HG02588 (cell line): Measurements from ENCODE around the gene CCND2.

Source experiments
- ATAC-seq: cut with Tn5 transposase; IDR thresholded peaks from one replicate; pipeline ENCODE4 v1.9.1; 2021; ENCODE audit warnings: mild to moderate bottlenecking, moderate library complexity; ENCODE audit not compliant: unreplicated experiment

The CCND2 gene

DNA sequence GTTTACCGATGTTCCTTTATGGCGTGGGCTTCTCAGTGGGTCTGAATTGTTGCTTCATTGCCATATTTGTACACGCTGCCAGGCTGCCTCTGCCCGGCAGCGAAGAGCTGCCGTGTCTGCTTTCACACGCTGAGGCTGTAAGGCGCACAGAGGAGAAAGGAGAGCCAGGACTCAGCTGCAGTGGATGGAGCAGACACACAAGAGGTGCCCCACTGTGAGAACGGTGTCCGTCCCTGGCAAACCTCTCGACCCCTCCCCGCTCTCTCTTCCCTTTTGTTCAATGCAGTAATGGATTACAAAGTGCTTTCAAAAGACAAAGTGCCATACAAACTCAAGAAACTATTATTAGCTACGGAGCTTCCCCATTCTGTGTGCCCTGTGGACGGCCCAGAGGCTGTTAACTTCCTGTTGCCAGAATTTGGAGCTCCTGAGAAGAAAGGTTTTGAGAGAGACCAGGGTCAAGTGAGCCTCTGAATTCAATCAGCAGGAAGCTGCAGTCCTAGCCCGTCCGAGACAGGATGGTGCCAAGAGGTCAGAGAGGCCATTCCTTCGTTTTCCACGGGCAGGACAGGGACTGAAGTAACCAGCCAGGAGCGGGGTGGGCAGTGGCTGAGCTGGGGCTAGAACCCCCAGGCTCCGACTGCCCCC, 15.8 kb downstream of the CCND2 start:
- no peak for ATAC-seq

DNA sequence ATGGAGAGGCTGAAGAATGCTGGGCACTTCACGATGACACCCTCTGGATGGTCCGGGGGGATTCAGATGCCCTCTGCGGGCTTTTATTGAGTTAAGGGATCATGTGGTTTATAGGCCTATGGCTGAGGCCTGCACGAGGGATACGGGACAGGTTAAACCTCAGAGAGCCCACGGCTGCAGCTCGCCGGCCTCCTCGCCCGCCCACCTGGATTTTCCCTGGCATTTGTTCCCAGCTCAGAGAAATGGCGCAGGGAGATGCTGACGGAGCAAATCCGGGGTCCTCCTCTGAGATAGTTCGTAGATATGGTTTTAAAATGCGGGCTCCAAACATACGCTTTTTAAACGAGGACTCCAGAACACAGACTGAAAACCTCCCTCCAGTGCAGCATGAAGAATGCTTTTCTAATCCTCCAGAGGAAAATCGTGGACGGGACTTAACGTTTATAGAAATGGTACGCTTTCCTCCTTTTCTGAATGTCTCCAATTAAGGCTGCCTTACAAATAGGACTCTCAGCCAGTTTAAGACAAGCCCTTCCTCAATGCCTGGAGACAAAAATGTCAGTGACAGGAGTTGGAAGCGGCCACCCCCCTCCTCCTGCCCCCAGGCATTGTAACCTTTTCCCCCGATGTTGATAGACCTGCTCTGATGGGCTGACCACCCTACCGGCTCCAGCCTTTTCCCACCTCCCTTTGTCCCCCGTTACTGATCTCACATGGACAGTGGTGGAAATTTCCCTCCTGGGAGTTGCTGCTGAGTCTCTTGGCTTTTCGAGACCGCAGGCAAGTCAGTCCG, 16.6 kb downstream of the CCND2 start:
- ATAC-seq: no peak

DNA sequence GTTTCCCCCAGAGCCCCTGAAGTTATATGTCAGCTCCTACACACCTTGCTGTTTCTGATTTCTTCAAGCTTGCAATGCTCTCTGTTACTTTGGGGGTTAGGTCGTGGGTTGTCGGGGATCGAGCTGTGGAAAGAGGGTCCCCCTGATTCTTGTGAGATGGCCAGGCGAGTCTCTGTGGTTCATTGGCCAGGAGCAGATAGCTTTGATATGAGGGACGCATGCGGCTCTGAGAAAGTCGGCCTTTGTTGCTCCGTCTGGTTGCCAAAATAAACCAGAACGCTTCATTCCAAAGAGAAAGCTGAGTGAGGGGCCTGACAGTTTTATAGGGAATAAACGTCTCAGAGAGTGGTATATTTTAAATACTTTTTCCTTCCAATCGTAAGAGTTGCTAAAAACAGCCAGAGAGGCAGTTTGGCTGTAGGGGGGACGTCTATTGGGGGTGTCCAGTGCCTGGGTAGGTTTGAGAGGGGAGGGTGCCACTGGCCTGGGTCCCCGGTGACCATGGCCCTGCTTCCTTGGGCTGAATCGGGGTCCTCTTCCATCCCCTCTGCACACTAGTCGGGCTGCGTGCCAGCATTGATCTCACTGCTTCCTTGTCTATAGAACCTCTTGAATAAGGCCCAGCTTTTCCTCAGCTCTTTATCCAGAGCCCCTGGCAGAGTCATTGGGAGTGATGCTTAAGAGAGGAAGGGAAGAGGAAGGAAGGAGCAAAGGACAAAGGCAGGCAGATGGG, 18.9 kb downstream of the CCND2 start:
- no peak for ATAC-seq

DNA sequence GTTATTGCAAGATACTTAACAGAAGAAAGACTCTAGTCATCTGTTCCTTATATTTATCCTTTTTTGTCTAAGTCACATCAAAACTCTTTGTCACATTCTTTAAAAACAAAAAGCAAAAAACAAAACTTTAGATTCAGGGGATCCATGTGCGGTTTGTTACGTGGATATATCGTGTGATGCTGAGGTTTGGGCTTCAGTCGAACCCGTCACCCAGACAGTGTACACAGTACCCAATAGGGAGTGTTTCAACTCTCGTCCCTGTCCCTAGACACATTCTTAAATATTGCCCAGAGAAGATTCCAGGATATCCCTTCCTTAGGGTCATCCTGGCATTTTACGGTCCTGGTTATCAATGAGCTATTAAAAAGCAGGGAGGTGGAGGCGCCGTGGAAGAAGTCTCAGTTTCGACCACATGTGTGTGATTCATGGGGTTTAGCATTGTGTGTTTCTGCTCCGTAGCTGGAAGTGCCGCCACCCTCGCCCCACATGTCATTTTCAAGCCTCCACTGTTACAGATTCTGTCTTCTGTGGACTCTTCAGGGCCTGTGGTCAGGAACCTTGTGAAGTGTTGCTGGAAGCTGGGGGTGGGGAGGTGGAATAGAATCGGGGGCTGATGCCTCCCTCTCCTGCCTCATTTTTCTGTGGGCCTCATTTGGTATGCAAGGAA, 19.9 kb downstream of the CCND2 start:
- ATAC-seq: no peak

DNA sequence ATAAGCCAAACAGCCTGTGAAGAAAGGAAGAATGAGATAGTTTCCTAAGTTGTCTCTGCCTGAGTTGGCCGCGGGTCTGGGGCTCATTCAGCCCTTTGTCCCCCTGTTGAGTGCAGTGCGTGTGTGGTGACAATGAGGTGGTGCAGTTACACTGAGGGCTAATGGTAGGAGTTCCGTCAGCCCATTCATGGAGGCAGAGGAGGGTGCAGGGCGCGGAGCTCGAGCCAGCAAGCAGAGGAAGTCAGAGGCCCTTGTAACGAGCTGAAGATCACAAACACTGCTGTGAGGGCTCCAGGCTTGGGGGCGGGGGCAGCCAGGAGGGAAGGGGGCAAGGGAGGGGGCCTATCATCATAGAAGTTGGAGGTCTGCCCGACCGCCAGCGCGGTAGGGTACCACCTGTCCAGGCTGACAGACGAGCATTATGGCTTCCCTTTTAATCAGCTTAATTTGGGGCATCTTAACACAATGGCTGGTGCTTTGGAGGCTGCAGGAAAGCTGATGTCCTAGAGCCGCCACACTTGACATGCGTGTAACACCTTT, 20.5 kb downstream of the CCND2 start:
- no peak for ATAC-seq

DNA sequence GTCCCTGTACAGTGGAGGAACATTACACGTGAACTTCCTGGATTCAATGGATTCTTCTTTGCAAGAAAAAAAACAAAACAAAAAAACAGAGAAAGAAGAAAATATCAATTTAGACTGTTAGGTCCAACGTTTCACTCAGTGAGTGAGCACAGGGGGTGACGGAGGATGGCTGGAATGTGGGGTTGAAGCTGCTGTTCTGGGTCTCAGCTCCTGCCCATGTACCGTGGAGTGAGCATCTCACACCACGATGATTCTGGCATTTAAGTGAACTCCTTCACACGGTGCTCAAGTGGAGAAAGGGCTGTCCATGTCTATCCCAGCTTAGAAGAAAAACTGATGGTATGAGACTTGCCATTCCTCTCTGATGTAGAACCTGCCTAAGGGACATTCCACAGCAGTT, 23.2 kb downstream of the CCND2 start:
- ATAC-seq: no peak

DNA sequence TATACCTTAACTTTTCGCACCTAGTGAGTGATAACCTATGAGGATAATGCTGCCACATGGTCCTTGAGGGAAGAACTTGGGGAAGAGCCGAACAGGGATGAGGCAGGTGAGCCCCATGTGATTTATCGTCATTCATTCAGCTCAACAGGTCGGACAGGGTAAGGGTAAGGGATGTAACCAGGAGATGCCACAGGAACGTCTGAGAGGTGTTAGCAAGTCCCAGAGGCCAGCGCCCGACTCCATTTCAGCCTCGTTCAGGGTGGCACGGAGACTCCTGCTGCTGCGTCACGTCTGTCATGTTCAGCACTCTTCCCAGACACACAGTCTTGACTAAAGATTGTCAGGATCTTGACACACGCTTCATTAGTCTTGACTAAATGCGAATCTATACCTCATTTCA, 24.1 kb downstream of the CCND2 start:
- no peak for ATAC-seq

DNA sequence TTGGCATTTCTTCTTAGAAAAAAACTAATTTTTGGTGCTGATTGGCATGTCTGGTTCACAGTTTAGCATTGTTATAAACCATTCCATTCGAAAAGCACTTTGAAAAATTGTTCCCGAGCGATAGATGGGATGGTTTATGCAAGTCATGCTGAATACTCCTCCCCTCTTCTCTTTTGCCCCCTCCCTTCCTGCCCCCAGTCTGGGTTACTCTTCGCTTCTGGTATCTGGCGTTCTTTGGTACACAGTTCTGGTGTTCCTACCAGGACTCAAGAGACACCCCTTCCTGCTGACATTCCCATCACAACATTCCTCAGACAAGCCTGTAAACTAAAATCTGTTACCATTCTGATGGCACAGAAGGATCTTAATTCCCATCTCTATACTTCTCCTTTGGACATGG, 27.3 kb downstream of the CCND2 start:
- ATAC-seq: no peak

DNA sequence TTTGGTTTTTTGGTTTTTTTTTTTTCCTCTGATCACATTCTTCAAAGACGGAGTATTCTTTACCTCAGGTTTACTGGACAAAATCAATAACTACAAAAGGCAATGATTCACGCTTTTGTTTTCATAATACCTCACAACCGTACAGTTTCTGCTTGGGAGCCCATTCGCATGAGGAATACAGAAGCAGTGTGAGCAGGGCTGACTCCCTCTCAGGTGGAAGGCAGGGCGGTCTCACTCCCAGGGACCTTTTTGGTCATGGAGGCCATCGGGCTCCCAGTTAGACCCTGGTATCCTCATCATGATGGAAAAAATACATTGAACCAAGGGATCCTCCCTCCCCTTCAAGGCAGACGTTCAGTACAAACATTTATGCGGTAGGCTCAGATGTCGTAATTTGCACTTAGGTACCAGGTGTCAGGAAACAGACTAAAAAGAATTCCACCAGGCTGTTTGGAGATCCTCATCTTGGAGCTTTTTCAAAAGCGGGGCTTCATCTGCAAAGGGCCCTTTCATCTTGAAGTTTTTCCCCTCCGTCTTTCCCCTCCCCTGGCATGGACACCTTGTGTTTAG, 28.5 kb downstream of the CCND2 start:
- ATAC-seq: no peak

DNA sequence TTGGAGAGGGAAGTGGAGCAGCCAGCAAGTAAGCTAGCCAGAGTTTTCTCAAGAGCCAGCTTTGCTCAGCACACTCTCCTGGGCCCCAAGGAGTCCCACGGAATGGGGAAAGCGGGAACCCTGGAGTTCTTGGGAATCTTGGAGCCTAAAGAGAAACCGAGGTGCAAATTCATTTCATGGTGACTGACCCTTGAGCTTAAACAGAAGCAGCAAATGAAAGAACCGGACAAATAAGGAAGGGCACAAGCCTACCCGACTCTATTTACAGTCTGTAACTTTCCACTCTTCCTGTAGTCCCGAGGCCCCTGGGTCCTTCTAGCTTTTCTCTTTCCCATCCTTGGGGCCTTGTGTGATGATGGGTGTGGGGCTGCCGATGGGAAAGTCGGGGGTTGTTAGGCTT, 29.3 kb downstream of the CCND2 start:
- ATAC-seq: no peak

DNA sequence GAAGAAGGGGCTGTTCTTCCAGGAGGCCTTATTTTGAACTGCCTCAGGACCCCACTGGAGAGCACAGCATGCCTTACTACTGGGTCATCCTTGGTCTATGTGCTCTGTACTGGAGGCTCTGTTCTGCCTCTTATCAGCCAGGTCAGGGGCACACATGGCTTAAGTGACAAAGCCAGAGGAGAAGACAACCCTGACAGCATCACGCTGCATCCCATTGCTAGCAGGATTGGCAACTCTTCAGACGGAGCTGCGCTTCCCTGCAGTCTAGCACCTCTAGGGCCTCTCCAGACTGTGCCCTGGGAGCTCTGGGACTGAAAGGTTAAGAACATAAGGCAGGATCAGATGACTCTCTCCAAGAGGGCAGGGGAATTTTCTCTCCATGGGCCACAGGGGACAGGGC, 30.2 kb downstream of the CCND2 start:
- no peak for ATAC-seq

DNA sequence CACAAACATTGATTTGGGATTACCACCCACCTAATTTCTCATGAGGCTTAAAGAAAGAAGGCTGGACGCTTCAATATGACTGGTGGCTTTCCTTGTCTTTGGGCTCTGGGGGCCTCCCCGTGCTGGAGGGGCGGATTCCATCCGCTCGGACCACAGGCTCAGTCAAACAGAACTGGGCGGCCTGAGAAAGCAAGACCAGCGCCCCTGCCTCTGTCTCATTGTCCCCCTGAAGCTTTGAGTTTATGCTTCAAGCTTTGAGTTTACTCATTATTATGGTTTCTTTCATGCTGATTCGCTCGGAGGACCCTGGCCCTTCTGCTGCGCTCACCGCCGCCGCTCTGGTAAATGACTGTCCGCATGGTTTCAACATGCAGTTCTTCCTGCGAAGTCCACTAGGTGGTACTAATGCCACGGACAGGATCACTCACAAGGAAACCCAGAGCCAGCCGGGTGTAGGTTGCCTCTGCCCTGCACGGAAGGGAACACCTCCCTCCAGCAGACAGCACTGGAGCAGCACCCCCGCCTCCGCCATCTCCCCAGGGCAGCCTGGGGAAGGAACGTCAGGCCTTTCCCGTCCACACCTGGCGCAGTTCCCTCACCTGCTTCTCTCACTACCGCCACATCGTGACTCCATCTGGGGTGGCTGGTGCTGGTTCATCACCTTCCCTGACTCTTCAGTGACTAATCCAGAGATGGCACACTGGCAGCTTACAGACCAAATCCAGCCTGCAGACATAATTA, 34.2 kb downstream of the CCND2 start:
- ATAC-seq: no peak

DNA sequence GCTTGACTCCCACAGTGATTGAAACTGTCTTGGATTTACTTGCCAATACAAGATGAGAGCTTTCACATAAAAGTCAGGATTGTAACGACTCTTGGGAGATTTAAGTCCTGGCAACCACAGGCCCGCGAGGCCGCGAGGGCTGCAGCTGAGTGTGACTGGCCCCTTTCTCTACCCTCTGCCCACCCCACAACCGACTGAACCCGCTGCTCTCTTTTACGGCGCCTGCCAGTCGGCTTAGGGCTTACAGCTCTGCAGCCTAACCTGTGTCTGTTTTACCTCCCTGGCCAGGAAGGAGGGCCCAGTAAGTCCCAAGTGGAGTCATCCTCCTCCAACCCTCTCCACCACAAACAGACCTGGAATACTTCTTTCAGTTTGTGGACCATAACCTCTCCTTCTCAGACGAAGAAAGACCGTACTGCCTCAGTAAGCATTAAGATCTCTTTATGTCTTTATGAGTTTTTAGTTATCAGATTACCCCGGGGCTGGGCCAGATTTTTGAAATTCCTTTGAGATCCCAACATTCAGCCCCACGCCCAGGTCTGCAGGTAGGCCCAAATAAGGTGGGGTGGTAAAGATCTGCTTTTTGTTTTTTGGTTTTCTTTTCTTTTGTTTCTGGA, 34.9 kb downstream of the CCND2 start:
- no peak for ATAC-seq

DNA sequence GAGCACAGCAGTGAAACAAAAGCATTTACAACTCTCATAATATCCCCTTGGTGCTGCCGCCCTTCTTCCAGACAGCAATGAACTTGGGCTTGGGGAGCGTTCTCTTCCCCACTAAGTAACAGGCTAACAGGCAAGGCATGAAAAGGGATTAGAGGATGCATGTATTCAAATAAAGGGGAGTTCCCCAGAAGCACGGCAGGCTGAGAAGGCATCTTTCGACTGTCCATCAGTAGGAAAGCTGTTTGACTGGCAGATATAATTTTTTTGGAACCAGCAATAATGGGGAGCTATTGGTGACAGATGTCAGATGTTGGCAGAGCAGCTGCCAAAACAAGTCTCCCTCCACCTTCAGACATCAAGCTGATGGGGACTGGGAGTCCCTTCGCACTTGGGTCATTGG, 38.2 kb downstream of the CCND2 start:
- ATAC-seq: no peak

DNA sequence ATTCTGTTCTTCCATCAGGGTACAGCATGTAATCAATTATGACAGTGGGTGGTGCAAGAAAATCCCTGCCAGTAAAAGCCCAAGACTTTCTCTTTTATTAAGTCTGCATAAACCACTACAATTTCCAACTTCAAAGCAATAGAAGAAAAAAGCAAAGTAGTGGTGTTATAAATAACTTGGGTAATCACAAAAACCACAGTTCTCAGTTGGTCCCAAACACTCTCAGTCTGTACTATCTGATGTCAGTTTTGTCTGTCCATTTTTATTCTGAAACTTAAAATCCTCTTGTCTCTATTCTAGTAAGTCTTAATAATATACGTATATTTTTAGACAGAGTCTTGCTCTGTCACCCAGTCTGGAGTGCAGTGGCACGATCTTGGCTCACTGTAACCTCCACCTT, 38.7 kb downstream of the CCND2 start:
- ATAC-seq: no peak

DNA sequence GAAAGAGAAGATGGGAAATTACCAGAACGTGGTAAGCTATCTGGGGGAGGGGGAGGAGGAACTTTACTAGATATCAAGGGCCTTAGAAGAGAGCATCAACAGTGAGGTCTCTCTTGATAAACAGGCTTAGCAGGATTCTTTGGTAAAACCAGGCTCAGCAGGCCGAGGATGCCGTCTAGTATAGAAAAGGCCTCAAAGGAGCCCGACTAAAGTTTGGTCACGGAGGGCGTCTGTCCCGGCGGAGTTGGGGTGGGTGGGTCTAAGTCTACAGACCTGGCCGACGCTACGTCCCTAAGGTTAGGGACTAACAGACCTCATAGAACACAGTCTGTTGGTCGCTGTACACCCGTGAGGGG, 46.9 kb downstream of the CCND2 start:
- peak; percentile 27 for ATAC-seq

DNA sequence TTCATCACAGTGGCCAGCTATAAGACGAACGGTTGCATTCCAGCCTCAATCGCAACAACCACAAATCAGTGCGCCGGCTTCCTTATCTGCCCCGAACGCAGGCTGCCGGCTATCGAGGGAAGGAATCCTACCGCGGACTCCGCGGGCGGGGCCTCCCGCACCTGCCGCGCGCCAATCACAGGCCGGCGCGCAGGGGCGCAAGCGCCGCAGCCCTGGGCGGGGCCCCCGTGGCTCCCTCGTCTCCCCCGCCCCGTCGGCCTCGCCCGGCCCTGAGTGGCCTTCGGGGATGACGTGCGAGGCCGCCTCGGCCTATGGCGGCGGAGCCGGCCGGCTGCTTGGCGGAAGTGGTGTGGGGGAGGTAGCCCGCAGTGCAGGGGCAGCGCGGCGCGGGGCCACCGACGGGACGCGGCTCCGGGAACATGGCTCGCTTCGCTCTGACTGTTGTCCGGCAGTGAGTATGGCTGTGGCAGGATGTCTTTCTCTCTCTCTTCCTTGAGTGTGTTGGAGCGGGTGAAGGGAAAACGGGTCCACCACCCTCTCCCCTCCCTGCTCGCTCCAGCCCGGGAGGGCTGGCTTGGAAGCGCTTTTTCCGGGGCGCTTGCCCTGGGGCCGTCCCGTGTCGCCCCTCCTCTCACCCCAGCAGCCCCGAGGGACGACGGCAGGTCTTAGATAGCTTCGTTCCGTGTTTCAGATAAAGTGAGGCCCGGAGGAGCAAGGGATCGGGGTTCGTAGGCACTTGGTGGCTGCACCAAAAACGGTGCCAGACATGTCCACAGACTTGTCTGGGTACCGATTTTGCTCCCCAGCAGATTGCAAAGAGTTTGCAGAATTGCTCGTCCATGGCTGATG, 47.5 kb downstream of the CCND2 start, which contains the start of gene TIGAR:
TSS of gene TIGAR (plus strand) at position 361 of the 849 bp plus-strand sequence. CDS start at position 420, 59 bp downstream.
- peak; percentile 98 for ATAC-seq

DNA sequence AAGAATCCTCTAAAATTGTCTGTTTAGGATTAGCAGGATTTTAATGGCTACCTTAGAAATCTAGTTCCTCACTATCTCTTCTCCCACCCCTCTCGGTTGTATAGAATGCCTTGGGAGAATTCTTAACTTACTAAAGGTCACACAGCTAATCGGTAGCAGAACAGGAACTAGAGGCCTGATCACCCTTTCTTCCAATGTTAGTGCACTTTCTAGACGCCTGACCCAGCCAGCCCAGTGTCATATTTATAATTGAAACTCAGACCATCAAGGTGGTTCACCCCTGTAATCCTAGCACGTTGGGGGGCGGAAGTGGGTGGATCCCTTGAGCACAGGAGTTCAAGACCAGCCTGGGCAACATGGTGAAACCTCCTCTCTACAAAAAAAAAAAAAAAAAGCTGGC, 49.2 kb downstream of the CCND2 start:
- no peak for ATAC-seq
